Cardiac fibroblast (primary cell): ENCODE results near the gene TRIM52.

Source experiments
- DNase-seq, 2 donors: peaks; one replicate each; pipeline versions ENCODE4 v3.0.0 to v3.0.0-alpha.2; 2010; ENCODE audit warnings: low read depth in 2 of 2
- H3K4me3 ChIP-seq, 2 donors: replicated peaks in 1 of 2; 1 replicate in 1 of 2; 2 replicates in 1 of 2; pipeline ENCODE4 v1.5.1; 2011; ENCODE audit warnings: low read depth in 2 of 2, low read length in 2 of 2, mild to moderate bottlenecking in 2 of 2, moderate library complexity in 1 of 2
- CTCF ChIP-seq: IDR thresholded peaks from one replicate; pipeline ENCODE4 v1.5.1; 2011; ENCODE audit warnings: low read depth, mild to moderate bottlenecking, low read length, inconsistent platforms

TRIM52 gene

GRCh38 chr5:181221792-181222629 is 38.9 kb downstream of the TRIM52 start:
- peak overlapping the region; percentile 89 to 90 for H3K4me3 ChIP-seq

DNA sequence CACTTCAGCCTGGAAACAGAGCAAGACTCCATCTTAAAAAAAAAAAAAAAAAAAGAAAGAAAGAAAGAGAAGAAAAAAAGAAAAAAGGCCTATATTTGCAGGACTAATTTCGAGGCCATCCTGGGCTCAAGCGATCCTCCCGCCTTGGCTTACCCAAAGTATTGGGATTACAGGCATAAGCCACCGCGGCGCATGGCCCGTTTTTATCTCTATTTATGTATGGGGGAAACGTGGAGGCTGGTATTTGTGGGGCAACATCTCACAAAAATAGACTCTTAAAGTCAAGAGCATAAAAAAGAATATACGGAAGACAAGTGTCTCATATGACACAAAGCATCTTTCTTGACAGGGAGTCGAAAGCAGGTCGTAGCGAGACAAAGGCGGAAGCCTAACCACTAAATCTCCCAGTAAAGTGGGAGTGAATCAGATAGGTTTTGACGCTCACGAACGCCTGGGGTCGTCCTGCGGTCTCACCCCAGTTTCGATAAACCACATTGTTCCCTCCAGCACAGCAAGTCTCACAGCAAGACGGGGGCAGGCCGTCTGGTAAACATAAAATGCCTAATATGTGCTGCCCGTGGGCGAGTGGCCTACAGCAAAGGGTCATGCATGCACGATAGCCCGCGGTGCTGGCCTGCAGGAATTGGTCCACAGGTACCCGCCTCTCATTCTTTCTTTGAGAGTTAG is 39.7 kb downstream of the TRIM52 start:
- peak overlapping the region in 1 of 2 donors; percentile 27 for H3K4me3 ChIP-seq
- DNase-seq: no peak
- no peak for TF ChIP-seq CTCF

More at GRCh38 chr5:181221792-181222629, 38.9 kb downstream of the TRIM52 start:
- DNase-seq: peak; percentile 94 to 99
- TF ChIP-seq CTCF: no peak

- TF ChIP-seq CTCF: no peak
- no peak overlapping the region for H3K4me3 ChIP-seq
- no peak for DNase-seq
Measured at GRCh38 chr5:181220178-181220515, 40.8 kb downstream of the TRIM52 start.

- no peak for TF ChIP-seq CTCF
- no peak for DNase-seq
- no peak overlapping the region for H3K4me3 ChIP-seq
Measured at GRCh38 chr5:181219262-181220177, 41.4 kb downstream of the TRIM52 start.

- H3K4me3 ChIP-seq: peak overlapping the region; percentile 21 to 33
- peak in 1 of 2 donors; percentile 38 for DNase-seq
- TF ChIP-seq CTCF: no peak
Measured at GRCh38 chr5:181218795-181219124, 42.2 kb downstream of the TRIM52 start.

DNA sequence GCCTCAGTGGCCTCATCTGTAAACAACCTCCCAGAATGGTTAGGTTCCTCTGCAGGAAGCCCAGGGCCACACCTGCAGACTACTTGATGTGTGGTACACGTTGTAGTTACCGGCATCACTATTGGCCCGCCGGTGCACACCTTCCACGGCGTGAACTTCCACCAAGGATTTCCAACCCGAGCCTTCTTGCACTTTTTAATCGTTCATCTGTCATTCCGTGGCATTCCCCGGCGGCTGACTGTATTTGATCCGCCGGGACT is 43.2 kb downstream of the TRIM52 start:
- no peak for TF ChIP-seq CTCF
- DNase-seq: no peak

More for the DNA sequence above, 43.2 kb downstream of the TRIM52 start:
- H3K4me3 ChIP-seq: peak overlapping the region; percentile 39 to 46
